NCI-H226 (cell line): ENCODE results near the gene PRRT1.
A peak's percentile ranks its signal among the peaks of the same experiment; 100 is the strongest.

Experiments used
- DNase-seq: peaks from one replicate; pipeline ENCODE4 v3.0.0-alpha.2; 2015

The PRRT1 gene

DNA sequence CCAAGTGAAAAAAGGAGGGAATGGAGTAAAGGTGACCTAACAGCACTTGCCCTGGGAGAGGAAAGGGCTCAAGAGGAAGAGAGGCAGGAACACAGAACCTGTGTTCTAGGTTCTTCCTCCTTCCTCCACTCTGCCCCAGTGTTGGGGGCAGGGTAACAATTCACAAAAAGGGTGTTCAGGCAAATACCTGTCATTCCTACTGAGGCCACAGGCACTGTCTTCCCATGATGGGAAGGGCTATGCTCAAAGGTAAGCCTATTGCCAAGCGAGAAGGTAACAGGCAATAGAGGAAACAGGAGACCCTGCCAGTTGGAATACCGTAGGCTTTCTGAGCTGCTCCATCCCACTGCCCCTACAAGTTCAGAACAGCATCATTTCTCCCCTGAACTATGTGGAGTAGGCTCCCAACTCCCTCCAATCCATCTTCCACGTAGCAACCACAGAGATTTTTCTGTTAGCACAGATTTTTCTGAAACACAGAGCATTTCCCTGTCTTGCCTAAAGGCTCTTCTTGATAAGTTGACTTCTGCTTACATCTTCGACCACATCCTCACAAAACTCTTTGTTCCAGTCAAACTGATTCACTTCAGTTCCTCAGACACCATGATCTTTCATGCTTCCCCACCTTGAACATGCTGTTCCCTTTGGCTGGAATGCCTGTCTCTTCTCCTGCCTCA lies 21.4 kb upstream of the PRRT1 start:
- no peak for DNase-seq

DNA sequence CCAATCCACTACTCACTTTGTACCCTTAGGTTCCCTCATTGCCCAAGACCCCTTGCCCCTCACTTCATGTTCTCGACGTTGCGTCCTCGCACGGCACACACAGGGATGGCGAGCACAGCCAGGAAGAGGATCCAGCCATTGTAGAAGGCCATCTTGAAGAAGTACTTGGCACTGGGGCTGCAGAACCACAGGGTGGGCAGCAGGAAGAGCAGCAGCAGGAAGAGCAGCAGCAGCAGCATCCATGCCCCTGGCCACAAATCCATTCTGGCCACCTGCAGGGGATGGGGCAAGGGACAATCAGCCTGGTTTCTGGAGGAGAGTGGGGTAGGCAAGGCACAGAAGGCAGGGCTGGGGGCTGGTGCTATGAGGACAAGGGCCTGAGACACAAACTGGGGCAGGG lies 19.5 kb upstream of the PRRT1 start:
- DNase-seq = no peak

DNA sequence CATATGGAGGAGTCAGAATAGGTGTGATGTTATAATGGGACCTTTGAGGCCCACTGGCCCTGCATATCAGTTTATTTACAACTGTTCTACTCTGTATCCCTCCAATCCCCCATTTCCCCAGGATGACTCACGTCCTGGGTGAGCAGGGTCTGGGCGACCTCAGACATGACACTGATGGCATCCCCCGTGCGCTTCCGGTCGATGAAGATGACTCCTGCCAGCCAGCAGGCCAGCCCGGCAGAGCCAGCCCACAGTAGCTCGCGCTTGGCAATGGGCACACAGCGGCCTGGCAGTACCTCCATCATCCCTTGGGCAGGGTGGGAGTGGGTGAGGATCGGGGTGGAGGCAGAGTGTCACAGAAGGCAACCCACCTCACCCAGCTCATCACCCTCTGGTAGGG lies 18.6 kb upstream of the PRRT1 start:
- no peak for DNase-seq

DNA sequence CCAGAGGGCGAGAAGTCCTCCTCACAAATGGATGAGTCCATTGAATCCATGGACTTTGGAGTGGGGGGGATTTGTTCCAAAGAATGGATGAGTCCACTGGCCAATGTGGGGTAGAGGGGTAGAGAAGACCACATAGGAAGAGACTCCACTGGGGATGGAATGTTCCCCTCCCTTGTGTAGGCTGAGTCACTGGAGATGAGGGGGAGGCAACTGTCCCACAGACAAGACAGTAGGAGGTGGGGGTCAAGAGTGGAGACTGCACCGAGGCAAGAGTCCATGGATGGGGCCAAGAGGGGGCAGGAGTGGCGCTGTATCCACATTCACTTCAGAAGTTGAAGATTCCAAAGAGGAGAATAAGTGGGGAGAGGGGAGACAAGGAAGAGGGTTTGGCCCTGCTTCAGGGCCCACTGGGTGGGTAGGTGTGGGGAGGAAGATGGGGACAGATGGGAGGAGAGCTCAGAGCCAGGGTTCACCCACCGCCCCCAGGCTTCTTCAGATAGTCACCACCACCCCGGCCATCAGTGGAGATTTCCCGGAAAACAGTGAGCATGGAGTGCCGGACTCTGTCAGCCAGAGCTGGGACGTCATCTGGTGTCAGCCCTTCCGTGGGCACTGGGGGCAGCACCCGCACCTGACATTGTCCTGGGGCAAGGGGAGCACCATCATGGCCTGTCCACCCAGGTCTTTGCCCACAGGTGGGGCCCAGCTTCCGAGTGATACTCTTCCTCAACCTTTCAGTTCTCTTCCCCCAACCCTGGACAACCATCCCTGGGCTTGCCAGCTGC lies 17.3 kb upstream of the PRRT1 start:
- no peak for DNase-seq

DNA sequence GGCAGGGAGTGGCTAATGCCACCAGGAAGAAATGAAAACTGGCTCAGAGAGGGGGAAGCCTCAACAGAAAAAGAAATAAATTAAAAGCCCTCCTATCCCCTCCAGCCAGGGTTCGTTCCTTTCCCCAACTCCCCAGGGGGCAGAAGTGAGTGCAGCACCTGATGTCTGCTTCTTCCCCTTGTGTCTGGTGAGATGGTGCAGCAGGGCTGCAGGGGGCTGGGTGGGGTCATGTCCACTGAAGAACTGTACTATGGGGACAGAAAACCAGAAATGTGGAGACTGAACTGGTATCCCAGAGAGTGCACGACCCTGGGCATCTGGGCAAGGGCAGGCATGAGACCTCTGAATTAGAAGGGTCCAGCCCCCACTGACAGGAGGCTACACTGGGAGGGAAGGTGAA lies 16.6 kb upstream of the PRRT1 start:
- DNase-seq = no peak

DNA sequence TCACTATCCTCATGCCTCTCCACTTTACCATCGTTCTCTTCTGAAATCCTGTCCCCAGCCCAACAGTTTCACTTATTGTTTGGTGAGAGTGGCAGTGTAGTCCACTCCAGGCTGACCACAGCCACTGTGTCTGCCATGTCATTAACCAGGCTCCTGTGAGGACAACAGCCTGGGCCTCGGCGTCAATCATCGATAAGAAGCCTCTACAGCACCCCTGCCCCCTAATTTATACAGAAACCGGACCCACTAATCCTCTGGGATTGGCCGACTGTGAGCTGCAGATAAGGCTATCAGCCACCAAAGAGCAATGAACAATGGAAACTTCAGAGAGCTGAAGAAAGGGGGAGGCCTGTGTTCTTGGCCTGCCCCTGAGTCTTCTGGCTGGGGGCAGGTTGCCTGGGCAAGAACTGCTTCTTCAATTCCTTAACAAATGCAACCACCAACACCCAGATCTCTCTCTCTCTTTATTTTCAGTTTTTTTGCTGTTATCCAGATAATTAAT lies 16.1 kb upstream of the PRRT1 start:
- DNase-seq = no peak

DNA sequence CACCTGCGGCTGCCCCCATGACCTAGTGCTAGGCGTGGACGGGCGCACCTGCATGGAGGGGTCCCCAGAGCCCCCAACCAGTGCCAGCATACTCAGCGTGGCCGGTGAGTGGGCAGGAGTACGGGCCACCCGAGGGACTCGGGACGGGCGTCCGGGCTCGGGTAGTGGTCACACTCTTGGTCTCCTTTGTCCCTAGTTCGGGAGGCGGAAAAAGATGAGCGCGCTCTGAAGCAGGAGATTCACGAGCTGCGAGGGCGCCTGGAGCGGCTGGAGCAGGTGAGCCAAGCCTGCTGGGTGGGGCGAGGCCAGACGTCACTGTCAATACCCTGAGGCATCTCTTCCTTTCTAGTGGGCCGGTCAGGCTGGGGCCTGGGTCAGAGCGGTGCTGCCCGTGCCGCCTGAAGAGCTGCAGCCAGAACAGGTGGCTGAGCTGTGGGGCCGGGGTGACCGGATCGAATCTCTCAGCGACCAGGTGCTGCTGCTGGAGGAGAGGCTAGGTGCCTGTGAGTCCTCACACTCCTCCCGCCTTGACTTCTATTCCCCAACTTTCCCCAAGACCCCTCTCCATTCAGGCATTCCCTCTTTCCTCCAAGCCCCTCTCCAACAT lies 15.5 kb upstream of the PRRT1 start:
- no peak for DNase-seq

DNA sequence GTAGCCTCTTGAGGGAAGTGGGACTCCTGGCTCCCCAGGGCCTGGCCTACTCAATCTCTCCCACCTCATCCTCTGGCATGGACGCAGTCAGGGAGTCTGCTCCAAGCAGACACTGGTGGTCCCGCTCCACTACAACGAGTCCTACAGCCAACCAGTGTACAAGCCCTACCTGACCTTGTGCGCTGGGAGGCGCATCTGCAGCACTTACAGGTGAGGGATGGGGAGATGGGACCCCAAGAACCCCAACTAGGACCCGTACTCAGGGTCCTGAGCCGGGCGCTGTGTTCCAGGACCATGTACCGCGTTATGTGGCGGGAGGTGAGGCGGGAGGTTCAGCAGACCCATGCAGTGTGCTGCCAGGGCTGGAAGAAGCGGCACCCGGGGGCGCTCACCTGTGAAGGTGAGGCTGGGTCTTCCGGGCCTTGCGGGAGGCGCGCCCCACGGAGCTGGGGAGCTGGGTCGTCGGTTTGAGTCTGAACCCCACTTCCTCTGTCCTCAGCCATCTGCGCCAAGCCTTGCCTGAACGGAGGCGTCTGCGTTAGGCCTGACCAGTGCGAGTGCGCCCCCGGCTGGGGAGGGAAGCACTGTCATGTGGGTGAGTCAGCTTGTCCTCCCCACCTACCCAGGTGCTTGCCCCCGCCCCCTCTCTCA lies 14.8 kb upstream of the PRRT1 start:
- DNase-seq = no peak

DNA sequence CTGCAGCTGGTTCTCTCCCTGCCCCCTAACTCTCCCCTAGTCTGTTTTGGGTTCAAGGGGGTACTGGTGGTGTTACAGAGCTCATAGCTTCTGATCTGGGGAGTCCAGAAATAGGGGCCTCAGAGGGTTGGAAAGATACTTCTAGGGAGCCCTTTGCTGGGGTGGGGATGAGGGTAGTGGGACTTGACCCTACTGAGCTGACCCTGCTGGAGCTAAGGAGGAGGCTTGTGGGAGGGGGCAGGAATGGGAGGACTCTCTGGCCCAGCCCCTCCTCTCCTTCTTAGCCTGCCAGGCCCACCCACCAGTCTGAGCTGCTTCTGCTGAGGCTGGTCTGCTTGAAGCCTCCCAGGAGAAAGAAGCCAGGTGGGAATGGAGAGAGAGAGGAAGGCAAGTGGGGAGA lies 12.6 kb upstream of the PRRT1 start, which contains the start of gene EGFL8:
EGFL8 (plus strand) TSS at position 301 of the 400 bp plus-strand sequence. CDS start 1,571 bp downstream, outside the sequence.
- DNase-seq = no peak

DNA sequence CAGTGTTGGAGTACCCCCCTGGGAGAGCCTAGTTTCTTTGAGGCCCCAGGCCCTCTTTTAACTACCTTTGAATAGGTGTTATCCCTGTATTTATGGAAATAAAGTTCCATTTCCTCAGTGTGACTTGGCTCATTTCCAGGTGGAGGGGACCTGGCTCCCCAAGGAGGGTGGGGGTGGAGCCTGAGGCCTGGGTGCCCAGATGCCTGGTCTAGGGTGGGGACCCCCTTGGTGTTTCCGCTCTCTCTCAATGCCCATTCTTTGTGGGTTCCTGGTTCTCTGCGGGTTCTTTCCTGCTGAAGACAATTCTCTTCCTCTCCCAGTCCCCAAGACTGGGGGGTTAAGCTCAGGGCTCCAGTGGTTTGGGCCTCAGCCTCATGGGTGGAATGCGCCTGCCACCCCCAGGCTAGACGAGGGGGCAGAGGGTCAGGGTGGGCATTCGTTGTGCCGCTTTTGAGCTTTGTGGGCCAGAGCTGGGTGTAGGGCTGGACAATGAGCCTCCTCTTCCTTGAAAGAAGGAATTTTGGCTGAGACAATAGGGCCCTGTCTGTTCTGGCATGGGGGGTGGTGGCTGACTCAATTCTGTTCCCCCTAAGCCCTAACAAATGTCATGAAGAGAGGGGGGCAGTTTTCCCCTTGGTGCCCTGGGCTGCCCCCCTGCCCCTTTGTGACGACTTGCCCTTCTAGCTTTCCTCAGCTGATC lies 12.0 kb upstream of the PRRT1 start:
- DNase-seq = no peak

DNA sequence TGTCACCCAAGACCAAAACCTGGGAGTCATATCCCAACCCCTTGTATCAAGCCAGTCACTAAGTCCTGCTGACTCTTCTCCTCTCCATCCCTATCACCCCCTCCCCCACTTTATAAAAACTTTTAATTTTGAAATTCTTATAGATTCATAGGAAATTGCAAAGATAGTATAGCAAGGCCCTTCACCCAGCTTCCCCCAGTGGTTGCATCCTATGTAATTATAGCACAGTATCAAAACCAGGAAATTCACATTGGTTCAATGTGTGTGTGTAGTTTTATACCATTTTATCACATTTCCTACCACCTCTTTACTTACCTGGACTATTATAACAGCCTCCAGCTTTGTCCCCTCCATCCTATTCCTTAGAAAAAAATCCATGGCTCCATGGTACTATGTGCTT lies 6.3 kb upstream of the PRRT1 start:
- no peak for DNase-seq

DNA sequence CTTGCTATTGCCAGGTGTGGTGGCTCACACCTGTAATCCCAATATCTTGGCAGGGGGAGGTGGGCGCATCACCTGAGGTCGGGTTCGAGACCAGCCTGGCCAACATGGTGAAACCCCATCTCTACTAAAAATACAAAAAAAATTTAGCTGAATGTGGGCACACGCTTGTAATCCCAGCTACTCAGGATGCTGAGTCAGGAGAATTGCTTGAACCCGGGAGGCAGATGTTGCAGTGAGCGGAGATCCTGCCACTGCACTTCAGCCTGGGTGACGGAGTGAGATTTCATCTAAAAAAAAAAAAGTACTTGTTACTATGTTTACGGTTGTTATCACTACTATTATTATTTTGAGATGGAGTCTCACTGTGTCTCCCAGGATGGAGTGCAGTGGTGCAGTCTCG lies 5.2 kb upstream of the PRRT1 start:
- no peak for DNase-seq

DNA sequence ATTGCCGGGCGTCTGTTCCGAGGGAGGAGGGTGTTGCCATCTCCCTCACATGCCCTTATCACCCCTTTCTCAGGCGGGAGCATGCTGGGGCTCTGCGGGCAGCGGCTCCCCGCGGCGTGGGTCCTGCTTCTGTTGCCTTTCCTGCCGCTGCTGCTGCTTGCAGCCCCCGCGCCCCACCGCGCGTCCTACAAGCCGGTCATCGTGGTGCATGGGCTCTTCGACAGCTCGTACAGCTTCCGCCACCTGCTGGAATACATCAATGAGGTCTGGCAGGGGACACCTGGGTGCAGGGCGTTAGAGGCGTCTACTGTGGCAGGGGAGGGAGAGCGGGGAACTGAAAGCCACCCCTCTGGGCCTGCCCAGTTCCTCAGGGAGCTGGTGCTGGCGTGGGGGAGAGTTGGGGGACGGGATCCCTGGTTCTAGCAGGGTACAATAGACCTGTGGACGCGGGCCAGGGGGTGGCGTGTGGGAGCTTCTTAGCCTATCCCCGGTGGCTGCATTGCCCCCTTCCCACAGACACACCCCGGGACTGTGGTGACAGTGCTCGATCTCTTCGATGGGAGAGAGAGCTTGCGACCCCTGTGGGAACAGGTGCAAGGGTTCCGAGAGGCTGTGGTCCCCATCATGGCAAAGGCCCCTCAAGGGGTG lies 2.9 kb upstream of the PRRT1 start:
- peak; percentile 48 for DNase-seq

DNA sequence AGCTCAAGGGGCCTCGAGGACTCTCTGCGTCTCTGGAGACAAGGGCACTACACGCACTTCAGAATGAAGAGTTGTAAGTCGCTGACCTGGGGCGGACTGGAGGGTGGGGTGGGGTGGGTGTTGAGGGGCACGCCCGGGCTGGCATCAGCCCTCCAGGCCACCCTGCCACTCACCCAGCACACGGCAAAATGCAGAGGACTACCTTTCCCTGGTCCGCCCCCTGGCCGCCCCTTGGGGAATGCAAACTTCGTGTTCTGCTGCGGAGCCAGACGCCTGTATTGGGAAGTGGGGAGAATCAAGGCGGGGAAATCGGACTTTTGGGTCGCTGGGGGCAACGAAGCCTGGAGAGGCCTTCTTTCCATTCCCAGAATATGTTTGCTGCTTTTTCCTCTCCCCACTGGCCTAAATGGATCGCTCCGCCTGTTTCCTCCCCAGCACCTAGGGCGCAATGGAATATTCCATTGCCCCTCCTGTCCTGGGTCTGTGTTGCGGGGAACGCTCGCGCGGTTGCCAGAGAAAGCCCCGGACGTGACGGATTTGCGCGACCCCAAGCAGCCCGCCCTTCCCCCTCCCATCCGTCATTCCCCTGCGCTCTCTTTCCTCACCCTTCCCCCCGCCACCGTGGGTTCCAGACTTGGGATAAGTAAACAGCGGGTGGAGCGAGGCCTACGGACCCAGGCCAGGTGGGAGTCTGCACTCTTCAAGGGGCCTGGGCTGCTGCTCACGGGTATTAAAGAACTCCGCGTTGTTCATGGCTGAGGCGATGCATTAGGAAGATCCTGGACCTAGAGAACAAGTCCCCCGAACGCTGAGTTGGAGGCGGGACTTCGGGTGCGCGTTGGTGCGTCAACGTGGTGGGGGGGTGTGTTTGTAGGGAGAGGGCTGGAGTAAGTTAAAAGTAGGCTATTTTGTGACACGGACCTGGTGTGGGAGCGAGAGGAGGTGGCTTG lies 2.1 kb upstream of the PRRT1 start, which contains the start of gene PPT2:
PPT2 (plus strand) TSS at position 578 of the 950 bp plus-strand sequence. CDS start 454 bp downstream, outside the sequence.
- DNase-seq = peak; percentile 85

DNA sequence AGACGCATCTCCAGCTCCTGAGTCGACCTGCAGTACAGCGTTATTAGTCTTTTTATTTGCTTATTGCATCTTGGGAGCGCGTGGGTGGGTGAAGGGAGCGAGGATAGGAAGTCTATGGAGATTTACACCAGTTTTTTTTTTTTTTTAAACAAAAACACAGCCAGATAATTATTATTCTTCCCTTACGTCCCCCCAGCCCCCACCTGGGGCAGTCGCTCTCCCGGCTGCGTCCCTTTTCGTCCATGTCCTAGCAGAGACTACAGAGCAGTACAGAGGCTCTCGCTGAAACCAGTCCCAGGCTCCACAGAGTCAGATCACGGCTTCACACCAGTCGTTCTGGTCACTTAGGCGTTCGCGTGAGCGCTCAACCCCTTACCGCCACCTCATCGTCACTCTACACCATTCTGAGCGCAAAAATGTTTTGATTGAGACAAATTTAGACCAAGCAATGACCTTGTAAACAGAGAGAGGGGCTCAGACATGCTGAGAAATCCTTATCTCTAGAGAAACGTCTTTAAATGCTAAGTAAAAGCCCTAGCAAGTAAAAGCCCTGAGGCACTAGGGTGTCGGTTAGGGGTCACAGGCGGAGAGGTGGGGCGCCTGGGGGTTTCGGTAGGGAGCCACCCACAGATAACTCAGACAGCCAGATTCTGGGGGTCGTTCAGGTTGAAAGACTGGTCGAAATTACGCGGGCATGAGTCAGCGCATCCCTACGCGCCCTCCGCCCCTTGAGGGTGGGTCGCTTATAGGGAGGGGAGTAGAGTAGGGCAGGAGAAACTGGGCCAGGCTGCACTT lies 1.2 kb upstream of the PRRT1 start:
- no peak for DNase-seq

DNA sequence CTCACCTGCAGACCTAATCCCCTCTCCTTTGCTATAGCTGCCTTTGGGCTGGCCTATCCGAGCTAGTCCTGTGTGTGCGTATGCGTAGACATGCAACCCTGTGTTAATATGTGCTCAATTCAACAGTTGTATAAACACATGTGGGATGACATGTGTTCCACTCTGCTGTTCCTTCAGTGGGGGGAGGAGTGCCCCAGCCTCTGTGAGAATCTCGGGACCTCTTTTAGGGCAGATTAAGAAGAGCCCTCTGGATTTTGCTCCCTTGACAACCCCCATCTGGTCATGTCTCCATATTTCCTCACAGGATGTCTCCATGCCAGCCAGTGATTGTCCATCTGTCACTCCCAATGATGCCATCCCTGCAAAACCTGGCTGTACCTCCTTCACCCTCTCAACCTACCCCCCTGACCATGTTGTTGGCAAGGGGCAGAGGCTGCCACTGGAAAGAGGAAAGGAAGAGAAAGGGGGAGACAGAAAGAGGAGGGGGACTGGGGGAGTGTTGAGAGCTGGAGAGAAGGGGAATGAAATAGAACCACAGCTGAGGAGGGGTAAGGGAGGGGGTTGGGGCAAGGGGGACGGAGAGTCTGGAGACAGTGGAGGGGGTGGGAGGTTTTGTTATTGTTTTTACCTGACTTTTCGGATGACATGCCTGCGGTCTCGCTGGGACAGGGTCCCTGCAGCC lies 417 bp downstream of the PRRT1 start:
- no peak for DNase-seq

DNA sequence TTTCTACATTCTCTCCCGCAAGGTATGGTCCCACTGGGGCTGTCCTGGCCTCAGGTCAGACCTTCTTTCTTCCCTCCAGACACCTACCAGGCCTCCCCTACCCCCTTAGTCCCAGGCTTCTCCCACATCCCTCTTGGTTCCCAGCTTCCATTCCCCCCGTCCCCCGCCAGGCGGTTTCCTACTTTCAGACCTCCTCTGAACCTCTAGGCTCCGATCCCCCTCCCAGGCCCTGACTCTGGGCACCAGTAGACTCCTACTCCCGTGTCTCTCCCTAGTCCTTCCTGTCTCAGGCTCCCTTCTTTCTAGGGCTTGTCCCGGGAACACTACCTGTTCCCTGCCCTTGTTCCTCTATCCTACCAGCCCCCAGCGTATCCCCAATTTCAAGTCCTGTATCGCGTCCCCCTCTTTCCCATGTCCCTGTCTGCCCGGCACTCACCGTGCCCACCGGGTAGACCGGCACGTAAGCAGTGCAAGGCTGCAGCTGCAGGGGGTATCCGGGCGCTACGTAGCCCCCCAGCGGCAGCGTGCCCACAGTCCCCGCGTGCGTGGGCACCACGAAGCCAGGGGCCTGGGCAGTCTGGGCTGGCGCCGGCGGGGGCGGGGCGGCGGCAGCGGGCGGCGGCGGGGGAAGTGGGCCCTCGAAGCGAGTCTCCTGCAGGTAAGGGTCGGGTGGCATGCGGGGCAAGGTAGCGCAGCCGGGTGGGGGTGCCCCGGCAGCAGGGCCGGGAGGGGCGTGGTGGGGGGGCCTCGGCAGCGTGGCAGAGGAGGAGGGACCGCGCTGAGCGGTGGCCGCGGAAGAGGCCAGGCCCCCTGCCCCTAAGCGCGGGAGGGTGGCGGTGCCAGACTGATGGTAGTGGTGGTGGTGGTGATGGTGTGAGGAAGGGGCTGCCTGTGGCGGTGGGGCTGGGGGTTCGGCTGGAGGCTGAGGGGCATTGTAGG lies 1.5 kb downstream of the PRRT1 start:
- DNase-seq = no peak

DNA sequence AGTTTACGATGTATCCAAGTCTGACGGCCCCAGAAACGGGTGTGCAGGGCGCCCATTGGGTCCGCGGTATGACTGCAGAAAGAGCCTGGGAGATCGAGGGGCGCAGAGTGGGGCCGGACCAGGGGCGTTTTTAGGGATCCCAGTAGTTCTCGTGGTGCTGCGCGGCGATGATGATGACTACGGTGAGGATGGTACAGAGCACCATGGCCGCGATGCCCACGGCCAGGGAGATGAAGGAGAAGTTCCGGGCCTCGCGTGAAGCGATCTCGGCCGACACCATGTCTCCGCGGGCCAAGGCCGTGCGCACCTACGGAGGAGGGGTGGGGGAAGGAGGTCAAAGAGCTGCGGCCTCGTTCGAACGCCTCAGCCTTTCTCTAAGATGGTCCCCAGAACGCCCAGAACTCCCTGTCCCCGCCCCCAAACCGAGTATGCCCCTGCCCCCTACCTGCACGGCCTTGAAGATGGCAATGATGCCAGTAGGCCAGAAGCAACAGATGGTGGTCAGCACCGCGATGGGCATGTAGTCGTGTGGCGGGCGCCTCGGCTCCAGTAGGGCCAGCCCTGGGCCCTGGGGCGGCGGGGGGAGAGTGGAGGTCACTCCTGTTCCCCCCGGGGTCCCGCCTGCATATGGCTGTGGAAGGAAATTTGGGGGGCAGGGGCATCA lies 2.5 kb downstream of the PRRT1 start:
- no peak for DNase-seq
